Peyer's patch (tissue), 4 donors: ENCODE results near the gene OR2G2. TPM values are rescaled to one million over a fixed set of nuclear protein-coding genes. Genes with fewer than 3 reads are reported as not detected.

ENCODE experiments used
- DNase-seq, 3 donors: peaks; one replicate each; pipeline ENCODE4 v3.0.0-alpha.2; 2017 to 2019
- H3K27ac ChIP-seq, 4 donors: fragments of 200-600 bp; sonication (generic); one replicate each; pipeline ENCODE4 v1.5.1; 2016 to 2019
- H3K27me3 ChIP-seq, 2 donors: fragments of 200-600 bp; sonication (generic); one replicate each; pipeline ENCODE4 v1.5.1; 2019
- H3K36me3 ChIP-seq, 3 donors: fragments of 200-600 bp; sonication (generic); one replicate each; pipeline ENCODE4 v1.5.1; 2016 to 2019
- H3K4me1 ChIP-seq, 4 donors: fragments of 200-600 bp; sonication (generic); one replicate each; pipeline ENCODE4 v1.5.1; 2016 to 2019
- H3K4me3 ChIP-seq, 4 donors: fragments of 200-600 bp; sonication (generic); 1 replicate in 3 of 4; 2 replicates in 1 of 4; pipeline ENCODE4 v1.5.1; 2016 to 2019; ENCODE audit warnings: mild to moderate bottlenecking in 1 of 4
- H3K9me3 ChIP-seq, 4 donors: fragments of 200-600 bp; sonication (generic); one replicate each; pipeline ENCODE4 v1.5.1; 2016 to 2019; ENCODE audit warnings: mild to moderate bottlenecking in 1 of 4
- POLR2A ChIP-seq, 2 donors: fragments of 450-650 bp; IDR thresholded peaks; one replicate each; pipeline ENCODE4 v1.5.1; 2017; ENCODE audit warnings: antibody characterized with exemption in 2 of 2, mild to moderate bottlenecking in 2 of 2, moderate library complexity in 2 of 2
- total RNA-seq, 4 donors: library from RNA; depleted of rRNA; stranded (reverse); fragments of >200 nt; gene quantifications; one replicate each; pipeline ENCODE4 v1.1.0, GENCODE V29; 2016
- TF ChIP-seq, protein P1 (sequence below), 6 experiments: fragments of 450-650 bp in 4 of 6; fragments of 200-600 bp in 2 of 6; sonication (generic) in 1 of 6; IDR thresholded peaks; one replicate each; pipeline ENCODE4 v1.5.1; 2017 to 2019; ENCODE audit warnings: antibody characterized with exemption in 6 of 6, mild to moderate bottlenecking in 3 of 6, moderate library complexity in 1 of 6

Gene OR2G2
- total RNA-seq, 4 donors from 2014 or later, result not detected

DNA sequence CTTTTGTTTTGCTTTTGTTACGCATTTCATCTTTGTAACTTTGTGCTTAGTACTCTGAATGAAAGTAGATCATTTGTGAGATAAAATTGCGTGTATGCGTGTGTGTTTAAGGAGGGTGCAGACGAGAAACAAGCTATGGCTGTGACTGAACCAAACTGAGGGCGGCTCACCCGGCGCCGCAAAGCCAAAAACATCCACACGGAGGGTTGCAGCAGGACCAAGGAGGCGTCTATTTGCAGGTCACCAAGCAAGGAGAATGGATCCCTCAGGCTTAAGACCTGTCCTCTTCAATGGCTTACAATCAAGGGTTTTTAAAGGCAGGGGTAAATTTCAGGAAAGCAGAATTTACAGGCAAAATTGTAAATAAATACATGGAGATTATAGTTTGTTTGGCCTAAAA is 26.4 kb upstream of the OR2G2 start:
- no peak for TF ChIP-seq POLR2A (IDR thresholded peaks at IDR 0.05)
- TF ChIP-seq, protein P1, sequence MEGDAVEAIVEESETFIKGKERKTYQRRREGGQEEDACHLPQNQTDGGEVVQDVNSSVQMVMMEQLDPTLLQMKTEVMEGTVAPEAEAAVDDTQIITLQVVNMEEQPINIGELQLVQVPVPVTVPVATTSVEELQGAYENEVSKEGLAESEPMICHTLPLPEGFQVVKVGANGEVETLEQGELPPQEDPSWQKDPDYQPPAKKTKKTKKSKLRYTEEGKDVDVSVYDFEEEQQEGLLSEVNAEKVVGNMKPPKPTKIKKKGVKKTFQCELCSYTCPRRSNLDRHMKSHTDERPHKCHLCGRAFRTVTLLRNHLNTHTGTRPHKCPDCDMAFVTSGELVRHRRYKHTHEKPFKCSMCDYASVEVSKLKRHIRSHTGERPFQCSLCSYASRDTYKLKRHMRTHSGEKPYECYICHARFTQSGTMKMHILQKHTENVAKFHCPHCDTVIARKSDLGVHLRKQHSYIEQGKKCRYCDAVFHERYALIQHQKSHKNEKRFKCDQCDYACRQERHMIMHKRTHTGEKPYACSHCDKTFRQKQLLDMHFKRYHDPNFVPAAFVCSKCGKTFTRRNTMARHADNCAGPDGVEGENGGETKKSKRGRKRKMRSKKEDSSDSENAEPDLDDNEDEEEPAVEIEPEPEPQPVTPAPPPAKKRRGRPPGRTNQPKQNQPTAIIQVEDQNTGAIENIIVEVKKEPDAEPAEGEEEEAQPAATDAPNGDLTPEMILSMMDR (IDR thresholded peaks at IDR 0.05), result no peak
- no peak for DNase-seq
- no peaks in the 10 kb centered on the region for H3K36me3 ChIP-seq
- H3K27me3 ChIP-seq, result no peaks in the 10 kb centered on the region
- no peak overlapping the region for H3K27ac ChIP-seq
- H3K9me3 ChIP-seq, result no peaks in the 10 kb centered on the region
- no peaks in the 10 kb centered on the region for H3K4me1 ChIP-seq
- H3K4me3 ChIP-seq, result no peak overlapping the region

DNA sequence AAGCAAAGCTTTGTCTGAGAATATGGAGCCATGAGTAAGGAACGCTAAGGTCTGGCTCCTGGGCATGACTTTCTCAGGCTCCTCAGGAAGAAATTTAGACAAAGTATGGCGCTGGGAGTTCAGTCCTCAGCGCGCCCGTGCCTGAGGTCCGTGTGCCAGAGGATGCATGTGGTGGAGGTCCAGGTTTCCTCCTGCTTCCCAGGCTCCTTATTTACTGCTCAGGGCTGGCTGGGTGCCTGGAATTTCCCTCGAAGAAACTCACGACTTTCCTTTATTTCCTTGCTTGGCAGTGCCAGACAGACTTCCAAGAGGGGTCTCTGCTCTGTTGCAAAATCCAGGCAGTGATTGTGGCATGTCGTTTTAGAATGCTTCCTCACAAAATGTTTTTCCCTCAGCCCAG is 26.0 kb upstream of the OR2G2 start:
- no peak for TF ChIP-seq POLR2A (IDR thresholded peaks at IDR 0.05)
- TF ChIP-seq, protein P1 (IDR thresholded peaks at IDR 0.05), result no peak
- no peak for DNase-seq
- no peaks in the 10 kb centered on the region for H3K27me3 ChIP-seq
- no peaks in the 10 kb centered on the region for H3K9me3 ChIP-seq
- H3K4me1 ChIP-seq, result no peaks in the 10 kb centered on the region
- H3K36me3 ChIP-seq, result no peaks in the 10 kb centered on the region
- no peak overlapping the region for H3K4me3 ChIP-seq
- H3K27ac ChIP-seq, result no peak overlapping the region

DNA sequence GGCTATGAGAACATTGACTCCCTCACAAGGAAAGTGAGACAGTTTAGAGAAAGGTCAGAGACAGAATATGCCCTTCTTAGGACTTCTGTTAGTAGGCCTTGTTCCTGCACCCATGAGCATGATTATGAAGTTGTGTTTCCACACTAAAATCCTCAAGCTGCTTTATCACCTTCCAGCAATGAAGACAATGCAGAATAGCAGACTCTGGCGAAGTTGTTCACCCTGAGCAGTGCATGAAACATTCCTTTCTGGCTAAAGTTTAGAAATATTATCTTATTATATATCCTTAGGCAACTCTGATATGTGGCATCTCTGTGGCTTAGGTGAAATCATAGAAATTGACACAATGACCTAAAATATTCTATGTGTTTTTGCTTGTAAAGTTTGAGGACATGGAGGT is 13.9 kb upstream of the OR2G2 start:
- Histone ChIP-seq H3K4me1 (no peaks in the 10 kb centered on the region), H3K27ac (no peak overlapping the region), H3K9me3 (peaks cover 0 to 3% (median 0%) of the 10 kb centered on the region in 4 donors), H3K4me3 (no peak overlapping the region), H3K36me3 (no peaks in the 10 kb centered on the region), H3K27me3 (no peaks in the 10 kb centered on the region)
- TF ChIP-seq POLR2A (IDR thresholded peaks at IDR 0.05), result no peak
- TF ChIP-seq, protein P1 (IDR thresholded peaks at IDR 0.05), result no peak
- DNase-seq, result no peak

DNA sequence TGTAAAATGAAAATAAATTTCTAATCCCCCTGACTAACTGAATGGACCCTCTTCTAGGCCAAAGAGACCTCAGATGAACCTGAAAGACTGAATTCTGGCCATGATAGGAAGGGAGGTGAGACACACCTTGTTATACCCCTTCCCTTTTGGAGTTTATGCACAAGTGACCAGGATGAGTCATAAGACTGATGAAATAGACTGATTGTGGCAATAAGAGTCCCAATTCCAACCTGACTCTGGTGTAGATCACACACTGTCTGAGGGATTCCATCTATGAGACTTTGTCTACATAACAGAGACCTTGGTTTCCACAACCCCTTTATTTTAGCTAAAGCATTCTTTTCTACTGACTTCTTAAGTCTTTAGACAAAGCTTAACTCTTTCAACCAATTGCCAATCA is 13.5 kb upstream of the OR2G2 start:
- no peak for DNase-seq
- no peaks in the 10 kb centered on the region for H3K36me3 ChIP-seq
- no peak overlapping the region for H3K4me3 ChIP-seq
- H3K4me1 ChIP-seq, result no peaks in the 10 kb centered on the region
- TF ChIP-seq, protein P1 (IDR thresholded peaks at IDR 0.05), result no peak
- TF ChIP-seq POLR2A (IDR thresholded peaks at IDR 0.05), result no peak
- no peak overlapping the region for H3K27ac ChIP-seq
- H3K27me3 ChIP-seq, result no peaks in the 10 kb centered on the region
- H3K9me3 ChIP-seq, result peaks cover 0 to 3% (median 0%) of the 10 kb centered on the region in 4 donors

DNA sequence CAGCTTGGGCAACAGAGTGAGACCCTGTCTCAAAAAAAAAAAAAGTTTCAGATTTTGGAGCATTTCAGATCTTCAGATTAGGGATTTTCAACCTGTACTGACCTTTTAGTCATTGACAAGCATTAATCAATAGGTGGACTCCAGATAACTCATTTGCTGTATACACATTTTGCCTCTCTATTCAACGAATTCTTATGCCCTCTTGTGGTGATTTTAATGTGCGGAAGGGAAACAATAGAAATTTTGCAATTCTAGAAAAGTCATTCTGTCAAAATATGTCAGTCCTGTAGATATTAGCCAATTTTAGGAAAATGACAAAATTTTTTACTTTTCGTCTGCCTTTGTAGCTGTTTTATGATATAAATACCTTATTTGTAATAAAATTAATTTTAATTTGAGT is 11.6 kb upstream of the OR2G2 start:
- TF ChIP-seq, protein P1 (IDR thresholded peaks at IDR 0.05), result peak in 3 of 6 experiments; percentile 15 to 23 (median 22)
- no peak for TF ChIP-seq POLR2A (IDR thresholded peaks at IDR 0.05)
- no peaks in the 10 kb centered on the region for H3K36me3 ChIP-seq
- H3K27me3 ChIP-seq, result no peaks in the 10 kb centered on the region
- H3K4me3 ChIP-seq, result no peak overlapping the region
- no peaks in the 10 kb centered on the region for H3K4me1 ChIP-seq
- H3K27ac ChIP-seq, result no peak overlapping the region
- no peak for DNase-seq
- no peaks in the 10 kb centered on the region for H3K9me3 ChIP-seq

DNA sequence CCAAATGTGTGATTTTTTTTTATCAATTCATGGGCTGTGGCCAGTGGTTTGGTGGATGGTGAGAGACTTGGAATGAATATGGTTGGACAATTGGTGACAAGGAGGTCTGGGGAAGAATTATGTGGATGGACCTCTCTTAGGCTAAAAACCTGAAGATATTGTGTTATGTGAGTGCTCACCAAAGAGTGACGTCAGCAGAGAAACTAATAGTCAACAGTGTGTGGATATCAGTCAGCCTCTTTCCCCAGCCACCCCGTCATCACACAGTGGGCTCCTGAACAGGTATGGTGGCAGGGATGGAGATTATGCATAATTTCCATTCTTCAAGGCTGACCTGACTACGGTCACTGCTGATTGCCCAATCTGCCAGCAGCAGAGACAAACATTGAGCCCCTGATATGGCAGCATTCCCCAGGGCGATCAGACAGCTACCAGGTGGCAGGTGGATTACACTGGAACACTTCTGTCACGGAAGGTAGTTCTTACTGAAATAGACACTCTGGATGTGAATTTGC is 9.2 kb upstream of the OR2G2 start:
- no peaks in the 10 kb centered on the region for H3K4me1 ChIP-seq
- H3K27me3 ChIP-seq, result no peaks in the 10 kb centered on the region
- no peaks in the 10 kb centered on the region for H3K36me3 ChIP-seq
- no peak for DNase-seq
- H3K27ac ChIP-seq, result no peak overlapping the region
- no peaks in the 10 kb centered on the region for H3K9me3 ChIP-seq
- no peak overlapping the region for H3K4me3 ChIP-seq
- TF ChIP-seq POLR2A (IDR thresholded peaks at IDR 0.05), result no peak
- TF ChIP-seq, protein P1 (IDR thresholded peaks at IDR 0.05), result no peak
